Limb (tissue), 2 donors: ENCODE measurements around the gene FMNL2.
"Not testable (repeated sequence)": the region's sequence is repeated elsewhere in the genome, so short reads cannot be mapped to it uniquely, and the experiment has no call there.

Experiments used
- DNase-seq, 2 donors: peaks; one replicate each; pipeline ENCODE4 v3.0.0-alpha.2; 2016; ENCODE audit errors: extremely low spot score in 2 of 2

The FMNL2 gene

DNA sequence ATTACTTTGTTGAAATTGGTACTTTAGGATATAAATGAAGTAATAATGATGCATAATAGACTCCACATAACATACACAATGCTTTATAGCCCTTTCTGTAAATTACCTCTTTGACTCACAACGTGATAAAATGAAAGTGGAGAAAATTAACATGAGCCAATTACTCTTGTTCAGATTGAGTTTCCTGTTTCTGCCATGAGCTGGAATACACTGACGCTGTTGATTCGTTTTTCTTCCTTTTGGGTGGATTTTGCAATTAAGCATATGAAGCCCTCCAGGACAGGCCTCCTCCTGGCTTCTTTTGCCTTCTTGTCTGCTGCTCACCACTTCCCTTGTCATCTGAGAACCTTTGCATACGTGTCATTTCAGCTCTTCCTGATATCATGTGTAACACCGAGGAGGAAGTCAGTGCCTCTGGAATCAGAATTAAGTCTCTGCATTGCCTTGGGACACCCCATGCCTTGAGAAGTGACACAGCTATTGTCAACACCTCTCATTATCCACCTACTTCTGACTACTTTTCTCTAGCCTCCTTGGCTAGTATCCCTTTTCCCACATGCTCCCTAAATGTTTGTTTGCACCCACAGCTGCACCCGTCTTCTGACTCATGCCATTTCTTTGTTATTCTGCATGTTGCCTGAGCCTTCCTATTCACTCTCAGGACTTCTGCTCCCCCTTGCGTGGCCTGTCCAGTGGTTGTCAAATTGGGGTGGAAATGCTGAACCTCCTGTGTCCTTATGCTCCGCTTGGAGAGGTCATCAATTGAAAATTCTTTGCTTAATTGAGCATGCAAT, 134.1 kb downstream of the FMNL2 start:
- DNase-seq, result no peak

DNA sequence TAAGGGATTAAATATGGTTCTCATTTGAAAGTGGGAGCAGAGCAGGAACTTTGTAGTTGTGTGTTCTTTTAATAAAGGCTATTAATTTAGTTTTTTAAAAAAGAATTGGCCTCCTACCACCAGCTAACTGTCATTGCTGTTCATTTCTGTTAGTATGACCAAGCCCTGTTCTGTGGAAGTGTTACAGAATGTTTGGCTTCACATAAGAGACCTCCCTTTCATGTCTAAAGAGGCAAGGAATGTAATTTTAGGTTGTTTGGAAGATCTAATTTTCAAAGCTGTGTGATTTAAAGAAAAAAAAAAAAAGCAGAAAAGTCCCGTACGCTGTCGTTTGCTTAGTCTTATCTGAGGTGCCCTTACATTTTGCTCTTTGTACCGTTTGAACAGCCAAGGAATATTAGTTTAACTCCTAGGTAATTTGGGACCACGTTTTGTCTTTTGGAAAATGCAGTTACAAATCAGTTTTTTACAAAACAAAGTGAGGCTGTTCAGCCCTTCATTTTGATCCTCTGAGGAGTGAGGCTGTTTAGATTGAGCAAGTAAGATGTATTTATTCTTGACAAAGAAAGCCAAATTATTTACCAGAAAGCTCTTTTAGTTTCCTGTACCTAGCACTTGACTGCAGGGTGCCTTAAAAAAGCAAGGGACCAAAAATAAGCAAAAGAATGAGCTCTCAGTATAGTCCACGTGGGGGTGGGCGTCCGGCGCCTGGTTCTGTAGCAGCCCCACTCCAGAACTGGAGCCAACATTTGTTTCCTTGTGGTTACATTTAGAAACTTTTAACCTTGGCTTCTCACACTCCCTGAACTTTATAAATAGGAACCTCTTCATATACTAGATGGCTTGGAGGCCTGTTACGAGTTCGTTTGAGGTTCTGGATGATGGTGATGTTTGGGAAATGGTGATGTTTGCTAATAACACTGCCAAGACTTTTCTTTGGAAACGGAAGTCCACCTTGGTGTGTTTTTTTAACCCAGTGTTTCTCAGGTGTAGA, 136.2 kb downstream of the FMNL2 start:
- DNase-seq, result no peak

DNA sequence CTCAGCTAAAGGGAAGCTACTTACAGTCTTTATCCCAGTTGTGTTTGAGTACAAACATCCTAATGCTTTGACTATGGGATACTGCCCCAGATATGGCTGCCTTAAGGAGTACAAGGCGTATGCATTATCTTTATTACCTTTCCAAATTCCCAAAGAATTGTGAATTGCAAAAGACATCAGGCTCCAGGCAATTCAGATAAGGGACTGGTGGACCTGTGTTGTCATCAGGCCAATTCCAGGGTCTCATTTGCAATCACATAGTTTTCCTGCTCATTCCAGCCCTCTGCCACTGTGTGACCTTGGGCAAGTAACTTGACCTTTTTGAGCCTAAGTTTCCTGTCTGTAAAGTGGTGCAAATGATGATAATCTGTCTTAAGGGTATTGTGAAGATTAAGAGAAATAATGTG, 137.5 kb downstream of the FMNL2 start:
- DNase-seq, result no peak

DNA sequence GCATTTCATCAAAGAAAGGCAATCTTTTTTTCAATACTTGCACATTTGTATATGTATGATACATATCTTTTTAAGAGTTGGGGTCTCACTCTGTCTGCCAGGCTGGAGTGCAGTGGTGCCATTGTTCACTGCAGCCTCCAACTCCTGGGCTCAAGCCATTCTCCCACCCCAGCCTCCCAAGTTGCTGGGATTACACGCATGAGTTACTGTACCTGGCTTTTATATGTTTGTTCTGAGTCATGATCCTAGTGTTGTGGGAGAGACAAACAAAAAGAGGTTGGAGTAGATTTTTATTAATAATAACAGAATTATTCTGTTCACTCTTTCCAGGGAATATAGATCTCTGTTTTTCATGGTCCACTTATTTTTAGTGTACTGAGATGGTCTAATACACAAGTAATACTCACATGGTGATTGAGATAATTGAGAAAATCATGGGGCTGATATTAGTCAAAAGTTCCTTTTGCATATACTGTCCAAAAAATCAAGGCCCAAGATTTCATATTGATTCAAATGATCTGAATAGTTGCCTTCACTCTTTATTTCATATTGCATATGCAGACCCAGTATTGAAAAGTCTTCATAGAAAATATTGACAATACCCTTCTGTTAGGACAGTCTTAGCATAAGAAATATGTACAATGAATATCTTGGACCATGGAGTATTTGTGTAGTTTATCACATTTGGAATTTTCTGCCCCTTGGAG, 138.3 kb downstream of the FMNL2 start:
- DNase-seq, result no peak

DNA sequence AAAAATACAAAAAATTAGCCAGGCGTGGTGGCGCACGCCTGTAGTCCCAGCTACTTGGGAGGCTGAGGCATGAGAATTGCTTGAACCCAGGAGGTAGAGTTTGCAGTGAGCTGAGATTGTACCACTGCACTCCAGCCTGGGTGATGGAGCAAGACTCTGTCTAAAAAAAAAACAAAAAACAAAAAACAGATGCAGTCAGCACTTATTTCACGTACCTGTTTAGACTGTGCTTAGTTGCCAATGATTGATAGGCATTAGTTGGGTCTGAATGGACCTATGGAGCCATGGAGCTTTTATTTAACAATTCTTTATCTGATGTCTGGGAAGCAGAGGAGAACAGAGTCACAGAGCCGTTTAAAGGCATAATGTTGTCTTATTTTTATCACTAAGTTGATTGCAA, 139.5 kb downstream of the FMNL2 start:
- DNase-seq, result not testable (repeated sequence)

DNA sequence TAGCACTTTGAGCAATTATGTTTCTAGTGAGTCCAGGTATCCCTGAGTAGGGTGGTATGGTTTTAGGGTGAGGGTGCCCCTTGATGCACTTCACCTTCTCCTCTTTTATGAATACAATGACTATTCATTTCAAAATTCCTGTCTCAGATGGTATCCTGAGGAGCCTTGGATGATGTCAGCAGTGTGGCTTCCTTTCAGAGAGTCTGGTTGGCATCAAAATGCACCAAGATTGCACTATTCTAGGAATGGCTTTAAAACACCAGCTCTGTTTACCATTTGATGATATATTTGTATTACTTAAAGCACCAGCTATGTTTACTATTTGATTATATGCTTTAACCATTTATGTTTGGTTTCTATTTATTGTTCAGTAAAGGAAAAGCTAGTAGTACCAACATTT, 141.0 kb downstream of the FMNL2 start:
- no peak for DNase-seq

DNA sequence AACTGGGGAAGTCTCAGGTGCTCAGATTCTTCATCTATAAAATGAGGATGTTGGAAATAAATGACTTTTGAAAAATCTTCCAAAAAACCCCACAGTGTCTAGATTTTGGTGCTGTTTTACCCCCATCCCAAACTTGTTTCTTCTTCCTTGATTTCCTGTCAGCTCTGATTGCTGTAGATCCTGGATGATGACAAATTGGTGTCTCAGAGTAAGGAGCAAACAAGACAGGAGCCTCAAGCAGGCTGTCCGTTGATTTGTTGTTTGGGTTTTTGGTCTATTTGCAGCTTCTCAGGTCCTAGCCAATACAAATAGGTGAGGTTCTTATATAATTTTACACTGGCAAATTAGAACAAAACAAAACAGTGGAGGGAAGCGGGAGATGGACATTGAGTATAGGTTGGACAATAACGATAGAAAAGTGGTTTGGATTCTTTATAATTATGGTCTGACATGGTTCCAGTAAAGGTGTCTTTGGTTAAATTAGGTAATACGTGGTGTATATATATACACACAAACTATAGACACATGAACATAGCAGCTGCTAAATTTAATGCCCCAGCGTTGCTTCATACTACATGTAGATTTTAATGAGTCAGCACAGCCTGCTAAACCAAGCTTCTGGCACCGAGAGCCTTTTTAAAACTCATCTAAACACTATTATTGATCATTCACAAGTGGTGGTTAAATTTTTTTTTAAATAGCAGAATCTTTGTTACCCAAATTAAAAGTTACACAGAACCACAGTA, 142.5 kb downstream of the FMNL2 start:
- no peak for DNase-seq

DNA sequence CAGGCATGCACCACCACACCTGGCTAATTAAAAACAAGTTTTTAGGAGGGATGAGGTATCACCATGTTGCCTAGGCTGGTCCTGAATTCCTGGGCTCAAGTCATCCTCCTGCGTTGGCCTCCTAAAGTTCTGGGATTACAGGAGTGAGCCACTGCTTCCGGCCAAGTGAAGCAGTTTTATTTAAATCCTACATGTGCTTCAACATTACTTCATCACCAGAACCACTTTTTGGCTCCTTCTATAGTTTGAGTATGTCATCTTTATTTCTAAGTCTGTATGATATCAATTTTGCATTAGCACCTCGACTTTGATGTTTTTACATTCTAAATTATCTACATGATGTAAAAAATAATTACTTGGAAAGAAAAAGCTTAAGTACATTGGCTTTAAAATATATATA, 144.3 kb downstream of the FMNL2 start:
- no peak for DNase-seq

DNA sequence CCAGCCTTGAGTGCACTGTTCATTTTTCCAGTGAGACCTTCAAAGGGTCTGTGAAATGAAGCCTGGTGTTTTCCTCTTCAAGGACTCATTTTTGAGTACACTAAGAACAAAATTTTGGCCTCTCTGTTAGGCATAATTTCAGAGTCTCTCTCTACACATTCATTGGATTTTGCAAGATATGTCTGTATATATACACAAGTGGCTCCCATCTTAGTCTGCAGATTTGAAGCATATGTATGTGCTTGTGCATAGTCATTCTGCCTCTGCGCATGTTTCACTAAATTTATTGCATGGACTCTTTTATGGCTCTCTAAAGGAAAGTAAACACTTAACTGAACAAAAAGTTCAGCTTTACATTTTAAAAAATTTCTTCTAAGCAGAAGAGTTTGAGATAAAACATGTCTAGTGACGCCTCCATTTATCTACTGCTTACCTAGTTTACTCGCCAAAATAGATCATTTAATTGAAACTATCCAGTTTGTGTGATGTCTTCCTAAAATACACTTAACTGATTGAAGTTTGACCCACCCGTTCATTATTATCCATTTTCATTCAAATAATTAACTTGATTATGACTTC, 145.9 kb downstream of the FMNL2 start:
- DNase-seq, result no peak

DNA sequence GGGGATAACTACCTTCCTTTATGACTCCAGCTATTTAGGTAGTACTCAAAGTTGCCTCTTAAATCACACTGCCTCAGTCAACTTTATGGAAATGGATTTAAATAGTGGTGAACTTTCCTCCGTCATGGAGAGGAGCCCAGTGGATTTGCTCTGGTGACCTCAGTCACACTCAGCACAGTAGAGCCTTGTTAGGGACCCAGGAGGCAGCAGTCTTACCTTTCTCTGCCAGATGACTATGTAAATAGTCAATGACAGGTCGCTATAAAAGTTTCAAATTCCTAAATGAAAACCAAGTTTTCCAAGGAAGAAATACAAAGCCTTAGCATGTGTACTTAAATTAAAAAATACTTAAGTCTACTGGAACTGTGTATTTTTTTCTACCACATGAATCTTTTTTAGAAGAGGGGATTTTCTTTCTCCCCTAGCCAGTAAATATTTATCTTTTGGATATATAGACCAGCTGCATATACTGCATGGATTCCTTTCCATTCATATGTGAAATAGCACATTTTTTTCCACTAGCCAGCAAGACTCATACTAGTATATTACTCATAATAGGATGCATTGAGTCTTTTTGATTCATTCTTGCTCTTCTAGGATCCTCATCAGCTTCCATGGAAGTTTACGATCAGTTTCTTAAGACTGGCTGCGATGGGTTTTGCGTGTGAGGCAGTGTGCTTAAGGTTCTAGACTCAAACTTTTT, 147.1 kb downstream of the FMNL2 start:
- no peak for DNase-seq

DNA sequence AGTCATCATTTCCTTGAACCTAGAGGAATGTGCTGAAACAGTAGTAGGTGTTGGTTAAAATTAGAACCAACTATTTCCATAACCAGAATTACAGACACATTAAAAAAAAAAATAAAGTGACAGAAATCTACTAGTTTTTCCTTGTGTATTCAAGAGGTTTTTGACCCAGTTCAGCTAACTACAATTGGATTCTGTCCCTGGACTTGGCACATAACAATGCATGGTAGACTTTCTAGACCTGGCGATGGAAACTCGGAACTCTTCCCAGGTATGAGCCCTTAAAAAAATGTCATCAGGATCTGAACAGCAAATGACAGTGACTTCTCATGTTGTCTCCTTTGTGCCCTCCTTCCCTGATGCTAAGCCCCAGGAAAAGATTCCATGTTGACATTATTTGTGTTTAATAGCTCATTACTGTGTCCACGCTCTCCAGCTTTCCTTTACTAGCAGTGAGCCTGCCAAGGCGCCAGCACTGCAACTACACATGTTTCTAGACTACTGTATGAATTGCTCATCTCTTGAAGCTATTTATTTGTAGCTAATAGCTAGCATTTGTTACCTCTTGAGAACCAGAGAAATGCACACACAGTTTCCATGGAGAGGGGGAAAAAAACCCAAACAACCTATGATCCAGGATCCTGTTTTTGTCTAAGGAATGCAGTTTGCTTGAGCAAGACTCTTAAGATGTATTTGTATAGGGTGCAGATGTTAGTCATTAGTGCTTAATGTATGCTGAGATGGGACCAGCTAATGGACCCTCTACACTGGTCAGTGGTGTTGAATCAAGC, 148.5 kb downstream of the FMNL2 start:
- DNase-seq, result no peak

DNA sequence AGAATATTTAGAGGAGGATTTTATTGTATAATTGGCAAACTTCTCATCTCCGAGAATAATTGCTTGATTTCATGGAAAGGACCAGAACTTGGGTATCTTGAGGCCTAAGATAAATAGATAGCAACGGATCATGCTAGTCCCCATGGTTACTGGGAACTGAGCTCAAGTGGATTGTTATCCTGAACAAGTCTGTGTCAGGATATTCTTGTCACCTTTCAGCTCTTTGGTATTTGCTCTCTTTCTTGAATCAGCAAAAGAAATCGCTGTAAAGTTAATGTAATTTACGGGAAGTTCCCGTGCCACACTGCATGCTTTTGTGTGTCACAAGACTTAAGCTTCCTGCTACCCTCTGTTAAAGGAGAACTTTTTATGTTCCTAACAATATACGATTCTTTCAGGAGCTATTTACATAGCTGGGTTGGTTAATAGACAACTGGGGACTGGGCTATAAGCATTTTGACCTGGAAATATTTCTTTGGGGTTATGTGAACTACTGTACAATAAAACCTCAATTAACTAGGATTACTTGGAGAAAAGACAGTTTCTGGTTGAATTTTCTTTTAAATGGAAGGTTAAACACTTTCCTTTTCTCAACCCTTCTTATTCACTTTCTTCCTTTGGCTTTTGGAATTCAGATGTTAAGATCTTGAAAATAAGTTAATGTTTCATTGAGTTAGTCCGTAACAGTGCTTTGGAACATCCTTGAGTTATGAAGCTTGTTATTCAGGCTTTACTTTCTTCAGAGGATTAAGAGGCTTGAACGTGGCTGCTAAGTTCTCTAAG, 151.2 kb downstream of the FMNL2 start:
- no peak for DNase-seq

DNA sequence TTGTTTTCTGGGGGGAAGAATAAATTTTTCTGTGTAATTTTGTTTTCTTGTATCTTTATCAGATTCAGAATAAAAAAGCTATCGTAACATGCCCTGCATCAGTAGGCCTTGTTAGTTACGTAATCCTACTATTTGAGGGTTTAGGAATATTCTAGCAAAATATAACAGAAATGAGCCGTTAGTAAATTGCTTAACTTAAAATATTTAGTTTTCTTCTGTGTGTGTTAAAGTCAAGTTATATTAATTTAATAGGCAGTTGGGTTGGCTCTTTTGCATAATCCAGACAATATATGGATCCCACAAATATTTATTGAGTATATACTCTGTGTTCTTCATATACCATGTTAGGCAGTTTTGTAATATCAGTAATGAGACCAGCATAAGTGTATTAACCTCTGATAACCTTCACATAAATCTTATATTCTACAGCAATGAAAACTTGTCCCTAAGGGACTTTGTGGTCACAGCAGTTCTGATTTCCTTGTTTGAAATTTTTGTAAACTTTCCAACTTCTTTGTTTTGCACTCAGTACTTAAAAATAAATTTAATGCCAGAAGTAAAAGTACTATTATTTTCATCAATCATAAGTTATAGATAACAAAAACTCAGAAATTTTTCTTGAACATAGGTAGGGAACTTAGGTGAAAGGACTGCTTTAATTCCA, 151.9 kb downstream of the FMNL2 start:
- no peak for DNase-seq

DNA sequence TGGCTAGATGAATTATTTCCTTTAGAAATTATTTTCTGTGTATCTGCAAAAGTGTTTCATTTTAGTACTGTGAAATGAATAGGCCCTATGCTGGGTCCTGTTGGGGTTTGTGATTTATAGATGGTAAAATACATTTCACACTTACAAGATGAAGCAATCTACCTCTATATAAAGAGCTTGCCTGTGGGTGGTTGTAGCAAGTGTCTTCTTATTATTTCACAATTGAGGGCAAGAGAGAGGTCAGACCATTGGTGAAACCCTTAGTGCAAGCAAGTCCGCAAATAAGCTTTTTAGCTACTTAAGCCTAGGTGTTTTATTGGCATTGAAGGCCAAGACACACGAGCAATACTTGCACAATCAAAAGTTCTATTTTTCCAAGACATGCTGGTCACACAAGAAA, 153.1 kb downstream of the FMNL2 start:
- no peak for DNase-seq

DNA sequence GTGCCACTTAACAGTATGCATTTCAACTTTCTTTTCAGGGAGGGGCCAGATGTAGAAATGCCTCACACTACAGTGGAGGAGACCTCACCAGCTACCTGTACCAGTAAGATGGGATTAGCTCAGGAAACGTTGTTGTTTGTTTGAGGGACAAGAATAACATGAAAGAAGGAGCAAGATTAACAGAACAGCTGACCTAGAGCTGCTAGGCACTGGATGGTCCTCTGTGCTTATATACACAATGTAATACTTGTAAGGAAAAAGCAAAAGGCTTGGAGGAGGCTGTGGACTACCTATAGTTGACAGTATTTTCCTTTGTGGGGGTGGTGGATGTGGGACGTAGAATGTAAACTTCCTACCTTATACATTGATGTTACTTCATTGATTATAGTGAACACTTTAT, 154.4 kb downstream of the FMNL2 start:
- no peak for DNase-seq

DNA sequence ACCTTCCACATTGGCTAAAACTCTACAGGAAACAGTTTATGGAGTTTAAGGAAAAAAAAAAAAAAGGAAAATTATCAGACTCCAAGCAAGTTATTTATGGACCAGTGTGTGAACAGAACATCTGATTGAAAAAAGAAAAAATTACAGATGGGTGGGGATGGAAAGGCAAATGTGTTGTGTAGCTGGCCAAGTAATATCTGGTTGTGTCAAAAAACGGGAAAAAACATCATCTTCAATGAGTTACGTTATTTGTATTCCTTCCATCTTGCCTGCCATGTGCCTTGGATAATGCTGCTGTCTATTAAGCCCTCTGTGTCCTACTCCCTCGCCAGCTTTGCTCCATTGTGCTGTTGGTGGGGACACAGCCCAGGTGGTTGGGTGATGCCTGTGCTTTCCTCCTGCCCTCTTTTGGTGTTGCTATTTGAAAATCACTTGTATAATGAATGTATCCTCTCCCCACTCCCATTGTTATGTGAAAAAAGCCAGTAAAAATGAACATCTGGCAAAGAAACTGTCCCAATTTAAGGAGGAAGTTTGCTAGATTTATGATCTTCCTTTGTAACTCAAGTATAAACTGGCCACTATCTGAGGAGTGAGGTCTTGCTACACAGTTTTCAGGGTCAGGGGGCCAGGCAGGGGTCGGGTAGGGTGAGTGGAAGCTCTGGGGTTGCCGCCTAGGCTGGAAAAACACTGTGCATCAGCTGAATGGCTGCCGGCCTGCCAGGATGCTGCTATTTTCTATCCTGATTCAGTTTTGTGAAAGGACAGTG, 155.9 kb downstream of the FMNL2 start:
- no peak for DNase-seq

DNA sequence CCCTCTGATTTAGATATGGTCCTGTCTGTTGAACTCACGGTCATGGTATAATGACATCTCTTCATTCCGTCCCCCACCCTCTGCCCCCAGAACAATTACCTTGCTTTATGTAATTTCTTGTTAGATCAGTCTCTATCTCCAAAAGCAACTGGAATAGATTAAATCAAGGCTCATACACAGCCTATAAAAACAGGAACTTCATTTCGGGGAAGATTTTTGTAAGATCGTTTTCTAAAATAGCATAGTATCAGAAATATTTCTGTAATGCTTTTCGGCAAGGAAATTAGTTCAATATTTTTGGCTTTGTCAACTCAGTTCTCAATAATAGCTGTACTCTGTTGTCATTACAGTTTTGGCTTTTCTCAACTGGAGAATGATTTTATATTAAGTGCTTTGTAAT, 157.2 kb downstream of the FMNL2 start:
- no peak for DNase-seq
